Stimulated activated naive B cell treated with anti-CD40 and anti-IgM and Interleukin-4, amounts not matched to agents 10 μg/mL and 1 μg/mL and 100 μg/mL, for 72 hours (primary cell): Measurements from ENCODE around the gene TRMT44.
A peak's percentile ranks its signal among the peaks of the same experiment; 100 is the strongest.
"Not testable (repeated sequence)": the region's sequence is repeated elsewhere in the genome, so short reads cannot be mapped to it uniquely, and the experiment has no call there.

Source experiments
- ATAC-seq, 2 donors: fragments of 150-1000 bp; cut with Tn5 transposase; replicated peaks; 2 replicates each; pipeline ENCODE4 v1.10.0; 2021; ENCODE audit warnings: moderate library complexity in 1 of 2
- DNase-seq: peaks from one replicate; pipeline ENCODE4 v3.0.0; 2021
- H3K27ac Mint-ChIP-seq: one replicate; pipeline ENCODE4 v1.8.0; 2022; ENCODE audit warnings: mild to moderate bottlenecking, mixed read lengths
- H3K27me3 Mint-ChIP-seq, 2 donors: one replicate each; pipeline ENCODE4 v1.8.0; 2022; ENCODE audit warnings: mixed read lengths in 2 of 2
- H3K36me3 Mint-ChIP-seq, 2 donors: one replicate each; pipeline ENCODE4 v1.8.0; 2022; ENCODE audit warnings: mixed read lengths in 2 of 2, mild to moderate bottlenecking in 1 of 2
- H3K4me1 Mint-ChIP-seq, 2 donors: one replicate each; pipeline ENCODE4 v1.8.0; 2022; ENCODE audit warnings: mixed read lengths in 2 of 2, mild to moderate bottlenecking in 1 of 2
- H3K4me3 Mint-ChIP-seq, 2 donors: one replicate each; pipeline ENCODE4 v1.8.0; 2022; ENCODE audit warnings: mild to moderate bottlenecking in 2 of 2, mixed read lengths in 2 of 2, moderate library complexity in 1 of 2
- H3K9me3 Mint-ChIP-seq, 2 donors: one replicate each; pipeline ENCODE4 v1.8.0; 2022; ENCODE audit warnings: mixed read lengths in 2 of 2, mild to moderate bottlenecking in 1 of 2

The TRMT44 gene

DNA sequence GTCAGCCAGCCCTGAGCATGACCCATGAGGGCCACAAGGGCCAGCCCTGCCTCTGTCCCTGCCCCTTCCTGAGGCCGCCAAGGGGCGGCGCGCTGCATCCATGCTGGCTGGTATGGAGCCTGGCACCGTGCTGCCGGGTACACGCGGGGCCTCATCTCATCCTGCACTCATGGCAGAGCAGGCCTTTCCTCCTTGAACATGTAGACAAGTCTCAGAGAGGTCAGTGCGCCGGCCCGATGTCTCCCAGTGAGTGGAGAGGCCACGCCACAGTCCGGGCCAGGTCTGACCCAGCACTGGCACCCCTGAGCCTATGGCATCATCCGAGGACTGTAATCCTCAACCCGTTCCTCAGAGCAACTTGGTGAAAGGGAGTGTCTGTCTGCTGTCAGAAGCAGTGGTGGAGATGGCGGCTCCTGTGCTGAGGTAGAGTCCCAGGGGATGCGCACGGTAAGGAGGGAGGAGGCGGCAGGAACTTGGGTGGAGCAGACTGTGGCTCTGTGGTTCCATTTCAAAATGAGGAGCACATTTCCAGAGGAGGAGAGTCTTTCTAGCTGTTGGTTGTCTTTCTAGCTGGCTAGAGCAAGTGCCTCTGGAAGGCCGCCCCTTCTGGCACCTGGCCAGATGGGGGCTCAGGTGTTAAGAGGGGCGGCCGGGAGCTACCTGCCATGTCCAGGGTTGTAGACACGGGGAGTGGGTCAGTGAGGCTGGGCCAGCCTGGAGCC is 32.8 kb downstream of the TRMT44 start:
- H3K4me3 Mint-ChIP-seq, result no peak overlapping the region
- peaks cover 6 to 12% of the 10 kb centered on the region in 2 donors for H3K4me1 Mint-ChIP-seq
- peak overlapping the region; percentile 59 for H3K27ac Mint-ChIP-seq
- H3K9me3 Mint-ChIP-seq, result no peaks in the 10 kb centered on the region
- H3K36me3 Mint-ChIP-seq, result peaks cover 29 to 66% of the 10 kb centered on the region in 2 donors
- no peaks in the 10 kb centered on the region for H3K27me3 Mint-ChIP-seq
- ATAC-seq, result no peak
- DNase-seq, result no peak

DNA sequence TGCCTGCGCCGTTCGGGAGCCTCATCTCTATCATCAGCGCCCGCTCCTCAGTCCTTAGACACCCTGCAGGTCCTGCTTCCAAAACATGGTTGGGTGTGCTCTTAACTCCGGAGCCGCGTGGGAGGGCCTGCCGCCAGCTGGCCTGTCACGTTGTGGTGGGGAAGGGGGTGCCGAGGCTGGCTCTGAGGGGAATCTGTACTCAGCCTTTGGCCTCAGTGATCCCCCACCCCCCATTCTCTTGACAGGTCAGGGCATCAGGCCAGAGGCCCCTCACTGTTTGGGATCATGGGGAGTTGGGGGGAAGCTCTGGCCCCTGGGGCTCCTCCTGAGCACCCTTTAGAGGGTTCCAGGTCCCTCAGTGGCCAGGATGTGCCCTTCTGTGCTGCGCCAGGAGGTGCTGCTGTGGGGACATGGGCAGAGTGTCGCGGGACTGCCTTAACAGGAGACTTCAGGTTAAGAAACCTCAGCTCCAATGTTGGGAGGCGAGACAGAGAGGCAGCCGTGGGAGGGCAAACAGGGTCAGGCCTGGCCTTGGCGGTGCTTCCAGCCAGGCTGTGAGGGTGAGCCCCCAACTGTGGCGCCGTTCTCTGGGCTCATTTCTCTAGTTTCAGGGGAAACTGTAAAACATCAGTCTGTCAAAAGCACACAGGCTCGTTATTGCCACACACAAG is 33.5 kb downstream of the TRMT44 start:
- Mint-ChIP-seq H3K4me3 (no peak overlapping the region), H3K36me3 (peaks cover 30 to 63% of the 10 kb centered on the region in 2 donors), H3K4me1 (peaks cover 3 to 5% of the 10 kb centered on the region in 2 donors), H3K27ac (peak overlapping the region; percentile 59), H3K27me3 (no peaks in the 10 kb centered on the region), H3K9me3 (no peaks in the 10 kb centered on the region)
- no peak for ATAC-seq
- no peak for DNase-seq

DNA sequence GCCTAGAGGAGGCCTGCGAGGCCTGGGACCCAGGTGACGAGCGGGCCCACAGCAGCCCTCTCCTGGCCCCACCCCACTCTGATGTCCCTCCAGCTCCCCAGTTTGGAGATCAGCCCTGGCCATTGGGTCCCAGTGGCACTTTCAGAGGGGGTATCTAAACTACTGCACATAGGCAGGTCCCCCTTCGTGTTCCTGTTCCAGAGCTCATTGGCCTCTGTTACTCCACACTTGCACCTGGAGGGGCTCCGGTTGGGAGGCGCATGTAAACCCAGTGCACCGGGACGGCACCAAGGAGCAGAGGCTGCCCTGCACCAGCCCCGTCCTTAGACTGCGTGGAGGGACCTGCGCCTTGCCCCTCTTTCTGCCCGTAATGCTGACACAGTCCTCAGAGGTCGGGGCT is 34.3 kb downstream of the TRMT44 start:
- peaks cover 30 to 61% of the 10 kb centered on the region in 2 donors for H3K36me3 Mint-ChIP-seq
- DNase-seq (no peak), ATAC-seq (no peak)
- no peaks in the 10 kb centered on the region for H3K27me3 Mint-ChIP-seq
- H3K27ac Mint-ChIP-seq, result no peak overlapping the region
- peaks cover 0 to 2% of the 10 kb centered on the region in 2 donors for H3K4me1 Mint-ChIP-seq
- no peak overlapping the region for H3K4me3 Mint-ChIP-seq
- H3K9me3 Mint-ChIP-seq, result no peaks in the 10 kb centered on the region

DNA sequence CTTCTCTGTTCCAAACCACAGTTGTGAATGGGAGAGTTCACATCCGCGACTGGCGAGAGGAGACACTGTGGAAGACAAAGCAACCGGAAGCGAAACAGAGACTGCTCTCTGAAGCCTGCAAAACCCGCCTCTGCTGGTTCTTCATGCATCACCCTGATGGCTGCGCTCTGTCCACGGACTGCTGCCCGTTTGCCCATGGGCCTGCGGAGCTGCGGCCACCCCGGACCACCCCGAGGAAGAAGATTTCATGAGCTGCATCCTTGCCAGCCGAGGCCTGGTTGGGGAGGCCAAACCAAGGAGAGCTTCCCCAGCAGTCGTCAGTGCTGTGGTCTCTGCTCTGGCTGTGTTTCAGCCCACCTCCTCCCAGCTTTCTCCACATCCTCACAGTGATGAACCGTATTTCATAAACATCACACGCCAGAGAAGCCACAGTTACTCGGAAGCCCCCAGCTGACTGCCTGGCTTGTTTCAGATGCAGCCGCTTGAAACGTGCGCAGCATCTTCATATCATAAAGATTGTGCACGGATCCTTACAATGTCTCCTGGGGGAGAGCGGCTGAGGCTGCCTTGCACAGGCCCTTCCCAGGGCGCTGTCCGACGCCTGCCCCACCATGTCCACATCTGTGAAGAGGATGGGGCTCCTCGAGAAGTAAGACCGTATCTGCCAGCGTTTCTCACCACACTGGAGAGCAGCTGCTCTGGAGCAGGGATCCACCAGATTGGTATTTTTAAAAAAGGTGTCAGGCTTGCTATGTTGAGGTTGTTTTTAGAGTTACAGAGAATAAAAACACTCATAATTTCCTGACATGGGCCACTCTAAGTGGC is 35.4 kb downstream of the TRMT44 start:
- Mint-ChIP-seq H3K4me1 (peaks cover 0 to 2% of the 10 kb centered on the region in 2 donors), H3K36me3 (peaks cover 25 to 55% of the 10 kb centered on the region in 2 donors), H3K27ac (no peak overlapping the region), H3K9me3 (no peaks in the 10 kb centered on the region), H3K27me3 (no peaks in the 10 kb centered on the region), H3K4me3 (no peak overlapping the region)
- DNase-seq (no peak), ATAC-seq (no peak)

DNA sequence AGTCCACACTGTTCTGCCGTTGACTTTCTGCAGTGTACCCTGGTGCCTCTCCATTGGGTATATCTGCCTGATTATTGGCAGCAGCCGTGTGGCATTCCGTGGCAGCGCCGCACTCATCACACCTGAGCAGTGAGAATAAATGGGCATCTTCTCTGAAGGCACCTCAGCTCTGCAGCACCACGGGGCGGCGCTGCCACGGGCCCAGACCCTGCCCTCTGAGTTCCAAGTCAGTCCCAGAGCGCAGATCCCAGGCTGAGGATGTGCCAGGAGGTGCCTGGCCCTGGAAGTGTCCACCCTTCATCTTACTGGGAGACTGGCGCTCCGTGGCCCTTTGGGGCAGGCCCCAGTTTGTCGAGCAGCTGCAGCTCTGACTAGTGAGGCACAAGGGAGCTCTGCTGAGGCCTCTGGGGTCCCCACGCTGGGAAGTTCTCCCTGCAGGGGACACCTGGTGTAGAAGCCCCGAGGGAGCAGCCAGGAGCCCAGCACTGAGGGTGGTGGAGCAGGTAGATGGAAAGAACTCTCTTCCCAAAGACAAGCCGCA is 36.6 kb downstream of the TRMT44 start:
- Mint-ChIP-seq H3K36me3 (peaks cover 27 to 50% of the 10 kb centered on the region in 2 donors), H3K4me1 (peaks cover 0 to 4% of the 10 kb centered on the region in 2 donors), H3K9me3 (no peaks in the 10 kb centered on the region), H3K27me3 (no peaks in the 10 kb centered on the region), H3K4me3 (no peak overlapping the region), H3K27ac (no peak overlapping the region)
- no peak for DNase-seq
- ATAC-seq, result no peak

DNA sequence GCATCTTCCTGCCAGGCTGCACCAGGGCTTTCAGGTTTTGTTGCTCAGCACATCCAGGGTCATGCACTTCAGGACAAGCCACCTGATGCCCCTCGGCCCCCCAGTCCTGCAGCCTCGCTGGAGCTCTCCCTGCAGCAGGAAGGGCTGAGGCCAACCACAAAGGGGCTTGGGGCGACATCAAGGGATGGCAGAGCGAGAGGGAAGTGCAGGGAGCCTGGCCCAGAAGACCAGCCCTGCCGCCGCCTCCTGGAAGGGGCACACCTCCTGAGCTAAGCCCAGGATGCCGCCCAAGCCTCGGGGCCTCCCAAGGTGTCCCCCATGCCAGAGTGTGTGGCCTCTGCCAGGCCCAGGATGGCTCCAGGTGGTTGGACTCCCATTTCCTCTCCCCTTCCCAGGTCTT is 37.1 kb downstream of the TRMT44 start:
- Mint-ChIP-seq H3K4me1 (peaks cover 0 to 4% of the 10 kb centered on the region in 2 donors), H3K36me3 (peaks cover 27 to 47% of the 10 kb centered on the region in 2 donors), H3K4me3 (no peak overlapping the region), H3K27ac (no peak overlapping the region), H3K9me3 (no peaks in the 10 kb centered on the region), H3K27me3 (no peaks in the 10 kb centered on the region)
- DNase-seq (no peak), ATAC-seq (no peak)

DNA sequence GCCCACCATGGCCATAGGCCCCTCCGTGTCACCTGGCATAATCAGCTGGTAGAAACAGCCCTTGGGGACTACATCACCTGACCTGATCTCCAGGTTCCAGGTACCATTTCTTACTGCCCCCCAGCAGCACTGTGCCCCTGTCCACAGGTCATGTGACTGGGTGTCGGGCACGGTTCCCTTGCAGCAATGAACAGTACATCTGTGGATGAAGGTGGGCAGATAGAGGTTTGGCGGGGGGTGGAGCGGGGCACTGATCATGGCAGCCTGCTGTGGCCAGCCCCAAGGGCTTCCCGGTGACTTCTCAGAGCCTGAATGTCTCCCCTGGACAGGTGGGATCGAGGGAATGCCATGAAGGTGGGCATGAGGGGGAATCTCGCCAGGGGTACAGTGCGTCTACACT is 37.8 kb downstream of the TRMT44 start:
- Mint-ChIP-seq H3K27ac (no peak overlapping the region), H3K36me3 (peaks cover 25 to 44% of the 10 kb centered on the region in 2 donors), H3K9me3 (no peaks in the 10 kb centered on the region), H3K27me3 (no peaks in the 10 kb centered on the region), H3K4me3 (no peak overlapping the region), H3K4me1 (peaks cover 0 to 4% of the 10 kb centered on the region in 2 donors)
- DNase-seq (no peak), ATAC-seq (no peak)

DNA sequence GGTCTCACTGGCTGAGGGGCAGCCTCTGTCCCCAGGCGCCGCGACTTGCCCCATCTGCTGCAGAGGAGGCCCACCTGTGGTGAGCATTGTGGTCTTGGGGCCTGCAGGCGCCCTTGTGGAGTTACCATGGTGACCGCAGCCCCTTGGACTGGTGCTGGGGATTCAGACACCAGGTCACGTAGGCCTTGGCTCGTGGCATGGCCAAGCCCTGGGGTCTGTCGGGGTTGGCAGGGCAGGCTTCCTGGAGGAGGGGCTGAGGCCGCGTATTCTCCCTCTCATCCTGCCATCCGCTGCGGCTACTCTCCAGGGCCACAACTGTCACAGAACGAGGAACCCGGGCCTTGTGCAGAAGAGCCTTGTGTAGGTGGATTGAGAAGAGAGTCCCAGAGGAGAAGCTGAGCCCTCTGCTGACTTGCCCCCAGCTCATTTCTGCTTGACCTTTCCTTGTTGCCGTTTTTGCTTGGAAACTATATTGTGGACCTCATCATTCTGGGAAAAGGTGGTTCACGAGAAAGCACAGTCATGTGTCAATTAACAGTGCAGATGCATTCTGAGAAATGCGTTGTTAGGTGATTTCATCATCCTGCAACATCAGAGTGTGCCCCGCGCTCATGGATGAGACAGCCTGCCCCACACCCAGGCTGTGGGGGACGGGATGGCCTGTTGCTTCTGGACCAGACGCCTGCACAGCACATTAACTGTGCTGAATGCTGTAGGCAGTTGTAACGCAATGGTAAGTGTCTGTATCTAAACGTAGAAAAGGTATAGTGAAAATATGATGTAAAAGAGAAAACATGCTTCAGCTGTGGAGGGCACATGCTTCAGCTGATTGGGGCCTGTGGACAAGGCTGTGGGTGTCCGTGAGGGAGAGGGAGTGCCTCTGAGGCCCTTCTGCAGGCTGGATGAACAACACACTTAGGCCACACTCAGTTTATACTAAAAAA is 38.5 kb downstream of the TRMT44 start:
- H3K4me1 Mint-ChIP-seq, result peaks cover 0 to 4% of the 10 kb centered on the region in 2 donors
- DNase-seq, result no peak
- no peaks in the 10 kb centered on the region for H3K9me3 Mint-ChIP-seq
- H3K27me3 Mint-ChIP-seq, result no peaks in the 10 kb centered on the region
- no peak overlapping the region for H3K27ac Mint-ChIP-seq
- no peak overlapping the region for H3K4me3 Mint-ChIP-seq
- peaks cover 24 to 41% of the 10 kb centered on the region in 2 donors for H3K36me3 Mint-ChIP-seq
- ATAC-seq, result no peak

DNA sequence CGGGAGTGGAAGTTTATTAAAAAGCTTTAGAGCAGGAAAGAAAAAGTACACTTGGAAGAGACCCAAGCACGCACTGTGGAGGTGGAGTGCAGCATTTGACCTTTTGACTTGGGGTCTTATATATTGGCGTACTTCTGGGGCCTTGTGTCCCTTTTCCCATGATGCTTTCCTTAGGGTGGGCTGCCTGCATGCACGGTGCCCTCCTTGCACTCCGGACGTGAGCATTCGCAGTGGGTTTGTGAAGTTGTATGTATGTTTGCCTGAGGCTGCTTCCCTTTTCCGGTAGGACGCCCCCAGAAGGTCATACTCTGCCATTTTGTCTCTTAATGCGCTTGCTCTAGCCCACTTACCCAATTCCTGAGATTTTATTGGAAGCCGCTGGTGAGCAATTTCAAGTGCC is 39.6 kb downstream of the TRMT44 start:
- Mint-ChIP-seq H3K9me3 (no peaks in the 10 kb centered on the region), H3K27me3 (no peaks in the 10 kb centered on the region), H3K36me3 (peaks cover 24 to 44% of the 10 kb centered on the region in 2 donors), H3K4me1 (peaks cover 0 to 4% of the 10 kb centered on the region in 2 donors), H3K4me3 (no peak overlapping the region), H3K27ac (no peak overlapping the region)
- ATAC-seq, result no peak
- DNase-seq, result no peak

DNA sequence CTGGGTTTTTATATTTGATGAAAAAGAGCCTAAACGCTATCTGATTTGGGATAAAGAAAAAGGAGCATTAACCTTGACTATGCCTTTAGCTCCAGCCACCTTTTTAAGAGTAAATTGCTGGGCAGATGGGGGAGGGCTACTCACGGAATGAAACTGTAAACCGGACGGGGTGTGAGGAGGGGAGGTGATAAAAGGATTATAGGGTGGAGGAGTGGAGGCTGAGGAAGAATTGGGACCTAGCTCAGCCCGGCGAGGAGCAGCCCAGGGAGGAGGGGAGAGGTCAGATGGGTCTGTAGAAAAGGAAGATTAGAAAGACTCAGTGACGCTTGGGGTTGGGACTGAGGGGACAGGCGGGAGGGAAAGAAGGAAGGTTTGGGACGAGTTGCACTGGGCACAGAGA is 46.1 kb downstream of the TRMT44 start:
- H3K4me1 Mint-ChIP-seq, H3K27me3 Mint-ChIP-seq, DNase-seq, H3K27ac Mint-ChIP-seq, ATAC-seq, H3K4me3 Mint-ChIP-seq, H3K9me3 Mint-ChIP-seq: not testable (repeated sequence)
- peaks cover 11 to 24% of the 10 kb centered on the region in 2 donors for H3K36me3 Mint-ChIP-seq

DNA sequence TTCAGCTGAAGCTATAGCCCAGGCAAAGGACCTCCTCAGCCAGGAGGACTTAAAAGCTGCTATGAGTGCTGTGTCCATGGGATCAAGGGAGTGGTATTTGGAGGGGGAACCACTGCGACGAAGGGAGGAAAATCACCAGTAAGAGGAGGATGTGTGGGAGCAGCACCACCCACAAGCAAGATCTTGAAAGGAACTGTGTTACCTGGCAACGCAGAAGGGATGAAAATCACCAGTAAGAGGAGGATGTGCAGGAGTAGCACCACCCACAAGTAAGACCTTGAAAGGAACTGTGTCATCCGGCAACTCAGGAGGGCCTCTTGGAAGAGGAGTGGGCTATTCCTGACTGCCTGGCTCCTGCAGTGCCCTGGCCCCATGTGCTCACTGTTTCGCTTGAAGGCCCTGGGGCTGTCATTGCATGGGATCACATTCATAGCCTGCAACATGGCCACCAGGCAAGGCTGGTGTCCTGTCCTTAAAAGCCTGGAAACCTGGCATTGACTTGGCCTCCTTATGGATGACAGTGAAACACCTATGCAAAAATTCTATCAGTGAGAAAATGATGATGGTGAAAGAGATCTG is 48.3 kb downstream of the TRMT44 start:
- no peak overlapping the region for H3K4me3 Mint-ChIP-seq
- H3K27ac Mint-ChIP-seq, result no peak overlapping the region
- H3K4me1 Mint-ChIP-seq, result peaks cover 0 to 4% of the 10 kb centered on the region in 2 donors
- ATAC-seq, result no peak
- peaks cover 12 to 37% of the 10 kb centered on the region in 2 donors for H3K36me3 Mint-ChIP-seq
- H3K27me3 Mint-ChIP-seq, result no peaks in the 10 kb centered on the region
- no peak for DNase-seq
- no peaks in the 10 kb centered on the region for H3K9me3 Mint-ChIP-seq

DNA sequence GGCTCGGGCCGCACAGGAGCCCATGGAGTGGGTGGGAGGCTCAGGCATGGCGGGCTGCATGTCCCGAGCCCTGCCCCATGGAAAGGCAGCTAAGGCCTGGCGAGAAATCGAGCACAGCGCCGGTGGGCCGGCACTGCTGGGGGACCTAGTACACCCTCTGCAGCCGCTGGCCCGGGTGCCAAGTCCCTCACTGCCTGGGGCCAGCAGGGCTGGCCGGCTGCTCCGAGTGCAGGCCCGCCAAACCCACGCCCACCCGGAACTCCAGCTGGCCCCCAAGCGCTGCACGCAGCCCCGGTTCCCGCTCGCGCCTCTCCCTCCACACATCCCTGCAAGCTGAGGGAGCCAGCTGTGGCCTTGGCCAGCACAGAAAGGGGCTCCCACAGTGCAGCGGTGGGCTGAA is 50.9 kb downstream of the TRMT44 start:
- not testable (repeated sequence) for H3K27me3 Mint-ChIP-seq, H3K9me3 Mint-ChIP-seq, ATAC-seq, H3K27ac Mint-ChIP-seq, H3K4me3 Mint-ChIP-seq, H3K4me1 Mint-ChIP-seq, DNase-seq
- H3K36me3 Mint-ChIP-seq, result peaks cover 18 to 52% of the 10 kb centered on the region in 2 donors

DNA sequence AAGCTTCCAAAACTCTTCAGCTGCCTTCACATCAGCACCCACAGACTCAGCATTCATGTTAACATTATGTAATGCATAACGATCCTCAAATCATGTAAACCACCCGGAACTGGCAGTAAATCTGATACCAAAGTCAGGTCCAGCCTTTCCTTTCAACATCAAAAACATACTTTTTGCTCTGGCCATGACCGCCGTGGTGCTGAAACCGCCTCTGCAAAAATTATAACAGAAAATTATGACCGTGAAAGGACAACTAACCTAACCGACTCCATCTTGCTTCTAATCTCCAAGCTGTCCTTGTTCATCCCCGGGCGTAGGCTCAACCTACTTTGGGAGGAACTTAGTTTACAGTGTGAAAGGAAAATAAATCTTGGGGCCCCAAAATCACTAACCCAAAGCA is 51.6 kb downstream of the TRMT44 start:
- ATAC-seq (no peak), DNase-seq (no peak)
- Mint-ChIP-seq H3K4me3 (no peak overlapping the region), H3K4me1 (peaks cover 0 to 6% of the 10 kb centered on the region in 2 donors), H3K36me3 (peaks cover 18 to 52% of the 10 kb centered on the region in 2 donors), H3K9me3 (no peaks in the 10 kb centered on the region), H3K27ac (no peak overlapping the region), H3K27me3 (no peaks in the 10 kb centered on the region)
